ENCODE data around the gene SARS1. TPM values are rescaled to one million over a fixed set of nuclear protein-coding genes. Genes with fewer than 3 reads are reported as not detected.

Gene SARS1
- total and polyA plus RNA-seq, 2 experiments from 2014 or later = 158 to 180 TPM

GRCh38 chr1:109279615-109280278 is 66.0 kb downstream of the SARS1 start:
- H3K4me2 ChIP-seq = no peak overlapping the region
- H3K36me3 ChIP-seq (replicated peaks; ENCODE audit: insufficient read depth, low read depth) = no peaks in the 10 kb centered on the region
- H4K20me1 ChIP-seq (ENCODE audit: insufficient read depth, poor library complexity, severe bottlenecking) = no peaks in the 10 kb centered on the region
- H3K9me2 ChIP-seq (replicated peaks; ENCODE audit: insufficient read depth) = no peaks in the 10 kb centered on the region
- H3K27ac ChIP-seq = no peak overlapping the region
- no peak for DNase-seq (ENCODE audit: low spot score)
- peaks cover 14% of the 10 kb centered on the region for H3K79me2 ChIP-seq
- H3K4me1 ChIP-seq (ENCODE audit: insufficient read depth) = peaks cover 21% of the 10 kb centered on the region
- no peaks in the 10 kb centered on the region for H3K9me3 ChIP-seq (ENCODE audit: low read depth)
- no peak overlapping the region for H2AFZ ChIP-seq
- WGBS (ENCODE audit: low lambda C conversion rate, missing lambda C conversion rate) = 97% methylated on average over 5 of the region's 5 CpGs
- no peak overlapping the region for H3K4me3 ChIP-seq
- H3K27me3 ChIP-seq = no peaks in the 10 kb centered on the region
- TF ChIP-seq EZH2 (IDR thresholded peaks at IDR 0.05; ENCODE audit: borderline replicate concordance) (no peak), CTCF (IDR thresholded peaks at IDR 0.05; ENCODE audit: poor library complexity) (no peak), EZH2phosphoT487 (IDR thresholded peaks at IDR 0.05; ENCODE audit: low read depth, severe bottlenecking, unreplicated experiment) (no peak)

DNA sequence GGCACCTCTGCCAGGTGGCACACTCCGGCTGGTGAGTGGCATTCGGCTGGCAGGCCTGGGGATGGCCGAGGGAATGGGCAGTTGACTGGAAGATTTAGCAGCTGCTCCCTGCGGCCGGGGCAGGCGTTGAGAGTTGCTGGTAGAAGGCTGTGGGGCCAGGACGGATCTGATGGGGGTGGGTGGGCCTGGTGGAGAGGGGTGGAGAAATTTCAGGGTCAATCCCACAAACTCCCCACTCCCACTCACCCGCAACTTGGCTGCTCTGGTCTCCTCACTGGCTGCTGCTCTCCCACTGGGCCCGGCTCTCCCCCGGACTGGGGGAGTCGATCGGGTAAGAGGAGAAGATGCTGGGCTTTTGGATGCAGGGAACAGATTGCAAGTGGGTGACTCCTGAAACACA is 67.1 kb downstream of the SARS1 start:
- Histone ChIP-seq H3K27ac (no peak overlapping the region), H4K20me1 (ENCODE audit: insufficient read depth, poor library complexity, severe bottlenecking) (no peaks in the 10 kb centered on the region), H3K36me3 (replicated peaks; ENCODE audit: insufficient read depth, low read depth) (no peaks in the 10 kb centered on the region), H3K9me2 (replicated peaks; ENCODE audit: insufficient read depth) (no peaks in the 10 kb centered on the region), H3K27me3 (no peaks in the 10 kb centered on the region), H3K9me3 (ENCODE audit: low read depth) (no peaks in the 10 kb centered on the region), H3K4me3 (no peak overlapping the region), H3K4me1 (ENCODE audit: insufficient read depth) (peaks cover 10% of the 10 kb centered on the region), H3K4me2 (no peak overlapping the region), H3K79me2 (peaks cover 14% of the 10 kb centered on the region), H2AFZ (no peak overlapping the region)
- WGBS (ENCODE audit: low lambda C conversion rate, missing lambda C conversion rate) = 97% methylated on average over 12 of the region's 12 CpGs
- TF ChIP-seq CTCF (IDR thresholded peaks at IDR 0.05; ENCODE audit: poor library complexity) (no peak), EZH2 (IDR thresholded peaks at IDR 0.05; ENCODE audit: borderline replicate concordance) (no peak), EZH2phosphoT487 (IDR thresholded peaks at IDR 0.05; ENCODE audit: low read depth, severe bottlenecking, unreplicated experiment) (no peak)
- no peak for DNase-seq (ENCODE audit: low spot score)

DNA sequence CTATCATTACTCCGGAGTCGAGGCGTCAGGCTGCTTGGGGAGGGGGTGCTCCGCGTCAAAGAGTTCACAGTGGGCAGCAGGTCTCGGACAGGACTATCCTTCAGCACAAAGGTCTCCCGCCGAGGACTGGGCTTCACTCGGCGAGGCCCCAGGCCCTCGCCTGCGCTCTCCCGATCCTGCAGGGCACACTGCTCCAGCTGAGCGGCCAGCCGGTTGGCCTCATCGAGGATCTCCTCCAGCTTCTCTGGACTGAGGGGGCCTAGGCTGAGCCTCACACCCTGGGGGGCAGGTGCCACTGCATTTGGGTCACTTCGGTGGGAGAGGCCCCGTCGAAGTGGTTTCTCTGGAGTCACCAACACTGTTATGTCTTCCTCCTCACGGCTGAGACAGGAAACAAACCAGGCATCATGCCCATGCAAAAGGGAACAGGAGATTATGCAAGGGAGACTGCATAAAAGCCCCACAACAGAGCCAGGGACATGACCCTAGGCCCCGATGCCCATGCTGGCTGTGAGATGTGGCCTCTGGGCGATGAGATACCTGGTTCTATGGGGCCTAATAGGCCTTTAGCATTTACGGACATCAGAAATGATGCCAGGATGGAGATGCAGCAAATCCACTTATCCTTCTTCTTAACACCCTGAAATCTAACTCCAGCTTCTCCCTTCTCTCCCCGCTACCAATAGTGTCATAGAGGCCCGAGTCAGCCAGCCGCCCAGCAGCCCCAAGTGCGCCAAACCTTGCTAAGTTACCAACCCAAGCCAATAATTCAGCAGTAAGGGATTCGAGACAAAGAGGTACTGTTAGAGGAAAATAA is 68.2 kb downstream of the SARS1 start:
- H3K36me3 ChIP-seq (replicated peaks; ENCODE audit: insufficient read depth, low read depth) = no peaks in the 10 kb centered on the region
- no peaks in the 10 kb centered on the region for H3K27me3 ChIP-seq
- H3K4me3 ChIP-seq = peak overlapping the region; percentile 27
- peaks cover 8% of the 10 kb centered on the region for H3K4me1 ChIP-seq (ENCODE audit: insufficient read depth)
- TF ChIP-seq EZH2phosphoT487 (IDR thresholded peaks at IDR 0.05; ENCODE audit: low read depth, severe bottlenecking, unreplicated experiment) (no peak), EZH2 (IDR thresholded peaks at IDR 0.05; ENCODE audit: borderline replicate concordance) (no peak), CTCF (IDR thresholded peaks at IDR 0.05; ENCODE audit: poor library complexity) (no peak)
- H3K4me2 ChIP-seq = peak overlapping the region; percentile 76
- H3K9me3 ChIP-seq (ENCODE audit: low read depth) = no peaks in the 10 kb centered on the region
- no peaks in the 10 kb centered on the region for H4K20me1 ChIP-seq (ENCODE audit: insufficient read depth, poor library complexity, severe bottlenecking)
- 72% methylated on average over 28 of the region's 28 CpGs for WGBS (ENCODE audit: low lambda C conversion rate, missing lambda C conversion rate)
- H2AFZ ChIP-seq = peak overlapping the region; percentile 19
- no peak overlapping the region for H3K27ac ChIP-seq
- no peaks in the 10 kb centered on the region for H3K9me2 ChIP-seq (replicated peaks; ENCODE audit: insufficient read depth)
- DNase-seq (ENCODE audit: low spot score) = no peak
- peaks cover 14% of the 10 kb centered on the region for H3K79me2 ChIP-seq

Data from hepatocyte (in vitro differentiated cells).